Upper lobe of left lung (tissue), 4 donors: Measurements from ENCODE around the gene UBASH3A.

ENCODE experiments used
- CTCF ChIP-seq, 6 experiments: fragments of 450-650 bp in 4 of 6; fragments of 200-600 bp in 2 of 6; sonication (generic) in 2 of 6; IDR thresholded peaks; one replicate each; pipeline ENCODE4 v1.5.1; 2016 to 2019; ENCODE audit warnings: antibody characterized with exemption in 6 of 6
- EP300 ChIP-seq, 4 donors: sonication (generic); formaldehyde crosslinking; IDR thresholded peaks; one replicate each; pipeline ENCODE4 v1.5.1; 2017; ENCODE audit warnings: antibody characterized with exemption in 4 of 4, control low read depth in 2 of 4
- POLR2A ChIP-seq, 4 donors: fragments of 450-650 bp; IDR thresholded peaks; one replicate each; pipeline ENCODE4 v1.5.1; 2016 to 2017; ENCODE audit warnings: antibody characterized with exemption in 4 of 4, mild to moderate bottlenecking in 2 of 4

GRCh38 chr21:42393443-42393950 is 10.2 kb upstream of the UBASH3A start:
- no peak for TF ChIP-seq CTCF (IDR thresholded peaks at IDR 0.05)
- TF ChIP-seq POLR2A (IDR thresholded peaks at IDR 0.05), result no peak
- no peak for TF ChIP-seq EP300 (IDR thresholded peaks at IDR 0.05)
